ENCODE data around the gene RNPEPL1.
A peak's percentile ranks its signal among the peaks of the same experiment; 100 is the strongest.
"Not testable (repeated sequence)": the region's sequence is repeated elsewhere in the genome, so short reads cannot be mapped to it uniquely, and the experiment has no call there.

The RNPEPL1 gene

GRCh38 chr2:240539906-240540305 is 28.4 kb upstream of the RNPEPL1 start:
- no peak for DNase-seq

GRCh38 chr2:240551288-240551687 is 17.0 kb upstream of the RNPEPL1 start:
- no peak for DNase-seq

DNA sequence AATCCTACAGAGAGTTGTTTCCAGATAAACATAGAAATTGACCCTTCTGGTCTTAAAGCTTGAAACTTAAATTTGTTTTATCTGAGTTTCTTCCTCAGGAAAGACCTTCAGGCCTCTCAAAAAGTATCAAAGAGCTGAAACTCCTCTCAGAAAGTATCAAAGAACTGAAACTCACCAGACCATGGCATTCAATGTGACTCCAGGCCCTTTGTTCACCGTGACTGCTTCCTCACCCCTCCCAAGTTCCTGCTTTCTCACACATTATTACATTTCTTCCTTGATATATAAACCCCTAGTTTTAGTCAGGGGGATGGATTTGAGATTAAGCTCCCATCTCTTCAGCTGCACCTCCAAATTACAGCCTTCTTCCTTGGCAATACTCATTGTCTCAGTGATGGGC is 16.5 kb upstream of the RNPEPL1 start:
- no peak for DNase-seq

- DNase-seq: no peak
Measured at GRCh38 chr2:240553956-240554480, 14.3 kb upstream of the RNPEPL1 start.

DNA sequence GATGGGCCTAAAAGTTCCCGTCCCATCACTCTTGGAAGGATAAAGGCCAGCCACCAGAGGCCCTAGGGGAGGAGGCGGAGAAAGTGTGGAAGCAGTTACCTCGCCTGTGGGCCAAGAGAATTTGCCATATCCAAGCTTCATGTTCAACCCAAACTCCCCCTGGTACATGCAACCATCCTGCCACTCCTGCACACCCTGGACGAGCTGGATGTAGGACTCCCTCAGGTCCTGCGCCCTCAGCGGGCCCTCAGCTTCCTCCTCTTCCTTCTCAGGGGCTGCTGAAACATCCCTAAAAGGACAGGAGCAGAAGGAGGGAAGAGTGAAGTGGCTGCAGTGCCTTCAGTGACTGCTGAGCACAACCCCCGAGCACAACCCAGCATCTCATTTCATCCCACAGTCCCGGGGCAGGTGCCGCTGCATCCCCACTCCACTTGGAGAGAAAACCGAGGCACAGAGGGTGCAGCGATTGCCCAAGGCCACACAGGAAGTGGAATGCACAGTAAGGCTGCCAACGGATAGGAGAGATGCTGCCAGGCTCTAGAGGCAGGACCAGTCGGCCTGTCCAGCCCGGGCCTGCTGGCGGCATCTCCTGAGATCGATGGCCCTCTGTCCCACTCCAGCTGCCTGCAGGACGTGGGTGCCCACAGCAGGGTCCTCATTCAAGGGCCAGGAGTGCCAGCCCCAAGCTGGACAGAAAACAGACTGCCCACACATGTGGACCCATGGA is 13.4 kb upstream of the RNPEPL1 start:
- DNase-seq: no peak

DNA sequence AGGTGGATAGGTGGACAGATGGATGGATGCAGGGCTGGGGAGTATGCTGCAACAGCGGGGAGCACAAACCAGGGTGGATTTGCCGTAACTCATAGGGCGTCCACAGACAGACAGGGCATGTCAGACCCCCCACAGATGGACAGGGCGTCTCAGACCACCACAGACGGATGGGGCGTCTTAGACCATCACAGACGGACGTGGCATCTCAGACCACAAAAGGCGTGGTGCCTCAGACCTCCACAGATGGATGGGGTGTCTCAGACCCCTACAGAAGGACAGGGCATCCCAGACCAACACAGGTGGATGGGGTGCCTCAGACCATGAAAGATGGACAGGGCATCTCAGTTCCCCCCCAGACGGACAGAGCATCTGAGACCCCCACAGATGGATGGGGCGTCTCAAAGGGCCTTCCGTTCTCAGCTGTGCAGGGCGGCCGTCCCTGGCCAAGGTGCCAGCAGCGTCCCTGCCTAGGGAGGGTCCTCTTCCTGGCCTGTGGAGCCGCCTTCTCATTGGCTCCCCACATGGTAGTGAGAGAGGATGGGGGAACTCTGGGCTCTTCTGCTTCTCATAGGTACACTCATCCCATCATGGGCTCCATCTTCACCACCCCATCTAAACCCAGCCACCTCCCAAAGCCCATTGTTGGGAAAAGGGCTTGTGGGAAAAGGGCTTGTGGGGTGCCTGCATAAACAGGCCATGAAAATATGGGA is 12.6 kb upstream of the RNPEPL1 start:
- DNase-seq: no peak

- DNase-seq: peak; percentile 33
Measured at GRCh38 chr2:240556553-240557100, 11.7 kb upstream of the RNPEPL1 start.

DNA sequence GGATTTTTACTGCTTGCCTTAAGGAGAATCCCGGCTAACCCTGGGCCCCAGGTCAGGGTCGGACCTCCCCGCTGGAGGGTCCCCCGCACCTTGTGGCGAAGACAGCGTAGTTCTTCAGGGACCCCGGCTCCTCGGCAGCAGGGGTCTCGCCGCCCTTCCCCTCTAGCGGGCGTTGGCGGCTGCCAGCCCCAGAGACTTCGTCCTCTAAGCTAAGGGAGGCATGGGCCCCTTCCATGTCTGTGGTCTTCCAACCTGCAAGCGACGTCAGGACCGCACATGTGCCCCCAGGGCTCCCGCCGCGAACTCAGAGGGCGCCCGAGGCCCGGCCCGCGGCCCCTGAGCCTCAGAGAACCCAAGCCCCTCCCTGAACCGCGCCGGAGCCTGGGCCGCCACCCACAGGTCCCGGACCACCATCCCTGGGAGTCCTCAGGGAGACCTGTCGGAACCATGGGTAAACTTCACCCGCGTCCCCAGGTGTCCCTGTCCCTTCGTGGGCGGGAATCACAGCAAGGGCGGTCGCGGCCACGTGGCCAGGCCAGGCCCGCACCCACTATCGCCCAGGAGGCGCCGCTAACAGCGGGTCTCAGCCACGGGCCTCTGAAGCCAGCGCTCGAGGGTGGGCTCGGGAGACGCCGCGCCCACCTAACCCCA is 11.1 kb upstream of the RNPEPL1 start:
- DNase-seq: no peak

GRCh38 chr2:240557808-240558207 is 10.5 kb upstream of the RNPEPL1 start, which contains the start of gene ANKMY1:
TSS of gene ANKMY1 (minus strand) at chr2:240557988. CDS start at chr2:240557335, 653 bp downstream.
- DNase-seq: no peak

GRCh38 chr2:240558236-240558761 is 10.0 kb upstream of the RNPEPL1 start:
- no peak for DNase-seq

GRCh38 chr2:240559286-240559685 is 9.0 kb upstream of the RNPEPL1 start:
- DNase-seq: no peak

DNA sequence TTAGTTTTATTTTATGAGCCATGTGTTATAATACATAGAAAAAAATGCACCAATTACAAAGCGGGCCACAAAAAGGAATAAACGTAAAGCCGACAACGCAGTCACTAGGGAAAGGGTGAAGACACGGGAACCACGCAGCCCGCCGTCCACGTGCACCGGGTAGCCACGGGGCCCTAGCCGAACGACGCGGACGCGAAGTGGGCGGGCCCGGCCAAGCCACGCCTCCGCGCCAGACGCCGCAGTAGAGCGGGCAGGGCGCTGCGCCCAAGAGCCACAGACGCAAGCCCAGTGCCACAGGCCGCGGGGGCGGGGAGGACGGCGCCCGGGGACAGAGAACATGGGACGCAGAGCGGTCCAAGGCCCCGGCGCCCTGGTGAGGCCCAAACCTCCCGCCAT is 8.2 kb upstream of the RNPEPL1 start, which contains the start of gene DUSP28:
TSS of gene DUSP28 (plus strand) at position 274 of the 396 bp plus-strand sequence. CDS start 328 bp downstream, outside the sequence.
- DNase-seq: peak; percentile 86

DNA sequence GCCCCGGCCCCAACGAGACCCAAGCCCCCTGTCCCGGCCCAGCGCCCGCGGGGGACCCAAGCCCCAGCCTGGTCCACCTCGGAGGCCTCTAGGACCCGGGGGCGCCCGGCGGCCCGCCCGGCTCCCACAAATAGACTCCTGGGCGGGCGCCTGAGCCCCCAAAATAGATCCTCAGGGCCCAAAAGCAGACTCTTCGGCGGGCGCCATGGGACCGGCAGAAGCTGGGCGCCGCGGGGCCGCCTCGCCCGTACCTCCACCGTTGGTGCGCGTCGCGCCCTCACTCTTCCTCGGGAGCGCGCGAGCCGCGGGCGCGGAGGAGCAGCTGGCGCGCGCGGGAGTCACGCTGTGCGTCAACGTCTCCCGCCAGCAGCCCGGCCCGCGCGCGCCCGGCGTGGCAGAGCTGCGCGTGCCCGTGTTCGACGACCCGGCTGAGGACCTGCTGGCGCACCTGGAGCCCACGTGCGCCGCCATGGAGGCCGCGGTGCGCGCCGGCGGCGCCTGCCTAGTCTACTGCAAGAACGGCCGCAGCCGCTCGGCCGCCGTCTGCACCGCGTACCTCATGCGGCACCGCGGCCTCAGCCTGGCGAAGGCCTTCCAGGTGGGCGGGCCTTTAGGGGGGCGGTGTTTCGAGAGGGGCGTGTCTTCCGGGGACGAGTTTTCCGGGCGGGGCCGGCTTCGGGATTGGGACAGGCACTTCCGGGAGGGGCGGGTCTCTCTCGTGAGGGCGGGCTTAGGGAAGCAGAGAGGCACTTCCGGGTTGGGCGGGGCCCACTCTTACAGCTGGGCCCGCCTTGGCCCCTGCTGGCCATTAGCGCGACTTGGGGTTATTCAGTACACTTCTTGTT is 7.6 kb upstream of the RNPEPL1 start:
- DNase-seq: peak; percentile 99

- DNase-seq: no peak
Measured at GRCh38 chr2:240561325-240561971, 6.8 kb upstream of the RNPEPL1 start.

- DNase-seq: not testable (repeated sequence)
Measured at GRCh38 chr2:240563231-240563630, 5.1 kb upstream of the RNPEPL1 start.

DNA sequence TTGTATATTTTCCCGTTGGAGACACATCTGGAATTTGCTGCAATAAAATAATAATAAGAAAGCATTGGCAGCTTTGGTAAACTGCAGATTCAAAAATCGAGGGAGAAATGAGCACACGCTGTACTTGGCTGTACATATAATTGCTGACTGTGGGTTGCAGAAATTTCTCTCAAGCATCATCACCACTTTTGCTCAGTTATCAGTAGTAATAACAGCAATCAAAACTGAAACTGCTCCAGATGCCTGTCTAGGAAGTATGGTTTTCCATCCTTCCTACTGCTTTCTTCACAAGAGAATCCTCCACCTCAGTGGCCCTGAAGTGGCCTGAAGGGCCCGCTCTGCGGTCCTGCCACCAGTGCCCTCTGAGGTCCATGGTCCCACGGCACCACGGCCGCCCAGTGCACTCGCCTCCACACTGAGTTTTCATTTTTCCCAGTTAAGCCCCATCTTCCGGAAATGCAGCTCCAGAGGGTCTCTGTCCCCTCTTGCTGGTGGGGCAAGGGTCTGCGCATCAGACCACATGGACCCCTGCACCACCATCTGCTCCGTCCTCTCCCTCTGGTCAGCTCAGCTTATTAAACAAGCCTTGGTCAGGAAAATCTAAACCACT is 4.2 kb upstream of the RNPEPL1 start:
- DNase-seq: no peak

GRCh38 chr2:240564561-240565332 is 3.5 kb upstream of the RNPEPL1 start:
- DNase-seq: peak; percentile 38

DNA sequence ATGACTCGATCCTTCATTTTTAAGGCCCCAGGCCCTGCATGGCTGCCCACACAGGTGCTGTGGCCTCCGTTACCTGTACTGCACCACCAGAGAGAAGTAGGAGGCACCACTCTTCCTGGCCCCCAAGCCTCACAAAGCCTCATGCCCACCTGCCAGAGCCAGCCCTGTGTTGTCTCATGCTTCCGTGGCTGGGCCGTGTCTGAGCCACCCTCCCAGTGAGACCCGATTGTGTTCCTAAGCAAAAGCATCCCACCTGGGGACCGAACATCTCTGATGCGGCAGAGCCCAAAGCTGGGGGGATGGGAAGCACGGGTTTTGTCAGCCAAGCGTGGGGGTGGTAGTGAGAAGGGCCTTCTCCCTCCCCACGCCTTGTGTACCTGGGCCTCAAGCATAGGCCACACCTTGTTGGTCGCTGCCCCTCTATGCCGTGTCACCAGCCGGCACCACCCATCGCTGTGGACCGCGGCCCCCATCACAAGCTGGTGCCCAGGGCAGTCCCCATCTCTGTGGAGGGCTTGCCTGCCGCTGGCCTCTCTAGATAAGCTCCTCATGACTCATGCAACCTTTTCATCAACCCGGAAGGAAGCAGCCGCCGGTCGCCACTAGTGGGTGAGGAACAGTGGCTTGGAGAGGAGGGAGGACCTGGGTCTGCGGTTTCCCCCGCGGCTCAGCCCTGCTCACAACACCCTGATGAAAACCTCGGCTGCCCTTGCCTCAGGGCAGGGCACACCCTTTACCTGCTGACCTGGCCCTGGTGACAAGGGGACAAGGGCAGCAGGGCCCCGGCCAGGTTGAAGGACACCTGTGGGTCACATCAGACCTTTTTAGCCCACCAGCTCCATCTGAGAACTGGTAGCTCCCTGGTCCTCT is 2.7 kb upstream of the RNPEPL1 start:
- DNase-seq: peak; percentile 97
